GM12872 (cell line): ENCODE measurements around the gene RNF214.
A peak's percentile ranks its signal among the peaks of the same experiment; 100 is the strongest.

Experiments used
- CTCF ChIP-seq: IDR thresholded peaks from 3 replicates; pipeline ENCODE4 v1.5.1; 2011; ENCODE audit warnings: low read depth, mild to moderate bottlenecking, low read length, moderate library complexity; ENCODE audit not compliant: insufficient read depth

The RNF214 gene

GRCh38 chr11:117195258-117195657 is 37.2 kb upstream of the RNF214 start:
- no peak for TF ChIP-seq CTCF

- no peak for TF ChIP-seq CTCF
These were observed 36.7 kb upstream of the RNF214 start for GRCh38 chr11:117195761-117196160.

DNA sequence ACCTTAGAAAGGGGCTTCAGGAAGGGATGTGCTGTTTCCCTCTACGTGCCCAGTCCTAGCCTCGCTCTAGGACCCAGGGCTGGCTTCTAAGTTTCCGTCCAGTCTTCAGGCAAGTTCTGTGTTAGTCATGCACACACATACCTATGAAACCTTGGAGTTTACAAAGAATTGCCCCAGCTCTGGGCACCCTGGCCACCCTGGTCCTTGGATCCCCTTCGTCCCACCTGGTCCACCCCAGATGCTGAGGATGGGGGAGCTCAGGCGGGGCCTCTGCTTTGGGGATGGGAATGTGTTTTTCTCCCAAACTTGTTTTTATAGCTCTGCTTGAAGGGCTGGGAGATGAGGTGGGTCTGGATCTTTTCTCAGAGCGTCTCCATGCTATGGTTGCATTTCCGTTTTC is 35.5 kb upstream of the RNF214 start:
- TF ChIP-seq CTCF: no peak

GRCh38 chr11:117197516-117198456 is 34.7 kb upstream of the RNF214 start:
- TF ChIP-seq CTCF: peak; percentile 39; the same call in 2 of the 3 replicates

- TF ChIP-seq CTCF: no peak
These were observed 33.9 kb upstream of the RNF214 start for GRCh38 chr11:117198613-117199012.

- TF ChIP-seq CTCF: no peak
These were observed 33.2 kb upstream of the RNF214 start, which contains the start of gene TAGLN for GRCh38 chr11:117199053-117199915. Gene TAGLN (plus strand): TSS chr11:117199370. CDS start chr11:117203014, 3,644 bp downstream.
